SU-DHL-6 (cell line): ENCODE measurements around the gene LARP1B.

Experiments used
- CTCF ChIP-seq: fragments of 200-600 bp; sonication (generic); IDR thresholded peaks from one replicate; pipeline ENCODE4 v1.5.1; 2017; ENCODE audit warnings: antibody characterized with exemption, mild to moderate bottlenecking, low read length, moderate library complexity; ENCODE audit not compliant: insufficient read depth, poor library complexity, severe bottlenecking
- EZH2phosphoT487 ChIP-seq: fragments of 200-600 bp; sonication (generic), shearing (Covaris generic); conservative IDR thresholded peaks from 2 replicates; pipeline ENCODE4 v1.6.1; 2018; ENCODE audit warnings: mild to moderate bottlenecking, antibody characterized with exemption, low read length, moderate library complexity, mixed read lengths

DNA sequence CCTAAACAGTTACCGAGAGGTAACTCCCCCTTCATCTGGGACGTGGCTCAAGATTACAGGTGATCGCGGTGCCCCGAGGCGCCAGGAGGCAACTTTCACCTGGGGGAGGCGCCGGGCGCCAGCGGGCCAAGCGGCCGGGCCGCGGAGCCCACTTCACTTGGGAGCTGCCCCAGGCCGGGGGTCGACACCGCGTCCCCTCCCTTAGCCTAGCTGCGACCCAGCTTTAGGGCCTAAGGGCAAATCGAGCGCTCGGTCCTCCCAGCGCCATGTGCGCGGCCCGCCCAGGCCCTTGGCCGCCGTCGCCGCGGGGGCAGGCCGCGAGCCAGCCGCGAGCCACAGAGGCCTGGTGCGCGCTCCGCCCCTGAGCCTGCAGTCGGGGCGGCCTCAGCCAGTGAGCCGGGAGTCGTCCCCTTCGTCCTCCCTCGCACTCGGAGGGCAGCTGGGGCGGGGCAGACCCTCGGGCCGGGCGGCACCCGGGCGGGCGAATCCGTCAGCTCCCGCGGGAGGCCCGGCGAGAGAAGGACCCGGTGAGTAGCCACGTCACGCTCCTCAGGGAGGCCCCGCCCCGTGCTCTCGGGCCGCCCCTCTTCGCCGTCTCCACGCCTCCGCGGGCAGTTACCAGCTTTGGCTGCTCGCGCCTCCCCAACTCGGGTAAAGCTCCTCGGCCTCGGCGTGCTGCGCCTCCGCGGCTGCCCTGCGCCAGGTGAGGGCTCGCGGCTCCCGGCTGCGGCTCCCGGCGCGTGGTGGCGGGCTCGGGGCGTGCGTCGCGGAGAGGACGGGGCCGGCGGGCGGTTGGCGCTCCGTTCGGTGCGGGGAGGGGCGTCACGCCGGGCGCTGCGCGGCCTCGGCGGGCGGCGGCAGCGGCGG lies at the start of gene LARP1B:
- TF ChIP-seq CTCF = no peak
- TF ChIP-seq EZH2phosphoT487 = no peak
